ENCODE data around the gene MTHFSD. TPM values are rescaled to one million over a fixed set of nuclear protein-coding genes. Genes with fewer than 3 reads are reported as not detected.

MTHFSD gene
- total RNA-seq, 3 donors from 2014 or later, result 15.8 to 30.2 (median 27.7) TPM

DNA sequence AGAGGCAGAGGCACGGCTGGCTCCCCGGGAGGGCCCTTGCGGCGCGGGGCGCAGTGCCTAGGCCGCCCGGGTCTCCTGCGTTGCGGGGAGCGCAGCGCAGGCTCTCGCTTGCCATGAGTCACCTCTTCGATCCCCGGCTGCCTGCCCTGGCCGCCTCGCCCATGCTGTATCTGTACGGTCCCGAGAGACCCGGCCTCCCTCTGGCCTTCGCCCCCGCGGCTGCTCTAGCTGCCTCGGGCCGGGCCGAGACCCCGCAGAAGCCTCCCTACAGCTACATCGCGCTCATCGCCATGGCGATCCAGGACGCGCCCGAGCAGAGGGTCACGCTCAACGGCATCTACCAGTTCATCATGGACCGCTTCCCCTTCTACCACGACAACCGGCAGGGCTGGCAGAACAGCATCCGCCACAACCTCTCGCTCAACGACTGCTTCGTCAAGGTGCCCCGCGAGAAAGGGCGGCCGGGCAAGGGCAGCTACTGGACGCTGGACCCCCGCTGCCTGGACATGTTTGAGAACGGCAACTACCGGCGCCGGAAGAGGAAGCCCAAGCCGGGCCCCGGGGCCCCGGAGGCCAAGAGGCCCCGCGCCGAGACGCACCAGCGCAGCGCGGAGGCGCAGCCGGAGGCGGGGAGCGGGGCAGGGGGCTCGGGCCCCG is 23.7 kb upstream of the MTHFSD start:
- Histone ChIP-seq H3K27ac (peak overlapping the region in 1 of 2 donors; percentile 51), H3K36me3 (no peaks in the 10 kb centered on the region), H3K4me1 (no peaks in the 10 kb centered on the region), H3K27me3 (peaks cover 0 to 68% of the 10 kb centered on the region in 2 donors), H3K9me3 (no peaks in the 10 kb centered on the region), H3K4me3 (peak overlapping the region; percentile 4 to 57 (median 23))
- intact Hi-C loops (cut with DNase I; ENCODE audit: low total_unique reads), result no loop called here
- no peak for TF ChIP-seq POLR2A (IDR thresholded peaks at IDR 0.05)
- TF ChIP-seq, protein P1, sequence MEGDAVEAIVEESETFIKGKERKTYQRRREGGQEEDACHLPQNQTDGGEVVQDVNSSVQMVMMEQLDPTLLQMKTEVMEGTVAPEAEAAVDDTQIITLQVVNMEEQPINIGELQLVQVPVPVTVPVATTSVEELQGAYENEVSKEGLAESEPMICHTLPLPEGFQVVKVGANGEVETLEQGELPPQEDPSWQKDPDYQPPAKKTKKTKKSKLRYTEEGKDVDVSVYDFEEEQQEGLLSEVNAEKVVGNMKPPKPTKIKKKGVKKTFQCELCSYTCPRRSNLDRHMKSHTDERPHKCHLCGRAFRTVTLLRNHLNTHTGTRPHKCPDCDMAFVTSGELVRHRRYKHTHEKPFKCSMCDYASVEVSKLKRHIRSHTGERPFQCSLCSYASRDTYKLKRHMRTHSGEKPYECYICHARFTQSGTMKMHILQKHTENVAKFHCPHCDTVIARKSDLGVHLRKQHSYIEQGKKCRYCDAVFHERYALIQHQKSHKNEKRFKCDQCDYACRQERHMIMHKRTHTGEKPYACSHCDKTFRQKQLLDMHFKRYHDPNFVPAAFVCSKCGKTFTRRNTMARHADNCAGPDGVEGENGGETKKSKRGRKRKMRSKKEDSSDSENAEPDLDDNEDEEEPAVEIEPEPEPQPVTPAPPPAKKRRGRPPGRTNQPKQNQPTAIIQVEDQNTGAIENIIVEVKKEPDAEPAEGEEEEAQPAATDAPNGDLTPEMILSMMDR (IDR thresholded peaks at IDR 0.05), result no peak
- no peak for TF ChIP-seq POLR2AphosphoS5 (IDR thresholded peaks at IDR 0.05)
- no peak for DNase-seq (ENCODE audit: low spot score in 2 of 2)

DNA sequence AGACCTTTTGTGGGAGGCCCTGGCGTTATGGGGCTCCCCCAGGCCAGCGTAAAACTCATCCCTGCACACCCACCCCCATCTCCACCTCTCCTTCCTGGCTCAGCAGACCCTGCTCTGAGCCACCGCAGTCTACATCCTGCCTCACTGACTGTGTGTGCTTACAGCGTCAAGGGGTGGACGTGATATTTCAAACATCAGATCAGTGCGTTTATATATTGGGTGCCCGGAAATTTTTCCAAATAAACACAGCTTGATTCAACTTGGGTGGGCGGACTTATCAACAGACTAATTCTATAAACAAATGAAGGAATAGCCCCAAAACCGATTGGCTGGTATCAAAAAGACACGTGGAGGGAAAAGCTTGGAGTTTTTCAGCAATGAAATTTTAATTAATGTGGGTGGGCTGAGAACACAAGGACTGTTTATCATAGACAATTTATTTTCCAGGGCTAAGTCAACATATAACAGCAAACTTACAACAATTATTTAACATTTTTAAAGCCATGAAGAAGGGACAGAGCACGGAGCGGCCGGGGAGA is 23.1 kb upstream of the MTHFSD start, which contains the start of gene FOXL1:
Gene FOXL1, plus strand, starts transcription at position 489 of the 539 bp plus-strand sequence. CDS start 175 bp downstream, outside the sequence.
- H3K27me3 ChIP-seq, result peaks cover 0 to 74% of the 10 kb centered on the region in 2 donors
- TF ChIP-seq POLR2AphosphoS5 (IDR thresholded peaks at IDR 0.05), result no peak
- no peak for TF ChIP-seq POLR2A (IDR thresholded peaks at IDR 0.05)
- TF ChIP-seq, protein P1 (IDR thresholded peaks at IDR 0.05), result no peak
- DNase-seq (ENCODE audit: low spot score in 2 of 2), result no peak
- intact Hi-C loops (cut with DNase I; ENCODE audit: low total_unique reads), result no loop called here
- H3K36me3 ChIP-seq, result no peaks in the 10 kb centered on the region
- H3K4me3 ChIP-seq, result peak within 1 kb of the TSS; percentile 4 to 57 (median 23)
- peak within 1 kb of the TSS in 1 of 2 donors; percentile 51 for H3K27ac ChIP-seq
- no peaks in the 10 kb centered on the region for H3K4me1 ChIP-seq
- H3K9me3 ChIP-seq, result no peaks in the 10 kb centered on the region

- DNase-seq (ENCODE audit: low spot score in 2 of 2), result no peak
- TF ChIP-seq, protein P1 (IDR thresholded peaks at IDR 0.05), result no peak
- no peak for TF ChIP-seq POLR2A (IDR thresholded peaks at IDR 0.05)
- no peak for TF ChIP-seq POLR2AphosphoS5 (IDR thresholded peaks at IDR 0.05)
- H3K27me3 ChIP-seq, result peaks cover 0 to 81% of the 10 kb centered on the region in 2 donors
- no peaks in the 10 kb centered on the region for H3K4me1 ChIP-seq
- intact Hi-C loops (cut with DNase I; ENCODE audit: low total_unique reads), result no loop called here
- H3K36me3 ChIP-seq, result no peaks in the 10 kb centered on the region
- no peak overlapping the region for H3K4me3 ChIP-seq
- H3K27ac ChIP-seq, result no peak overlapping the region
- H3K9me3 ChIP-seq, result no peaks in the 10 kb centered on the region
Observed at GRCh38 chr16:86577314-86577971, 22.4 kb upstream of the MTHFSD start.

DNA sequence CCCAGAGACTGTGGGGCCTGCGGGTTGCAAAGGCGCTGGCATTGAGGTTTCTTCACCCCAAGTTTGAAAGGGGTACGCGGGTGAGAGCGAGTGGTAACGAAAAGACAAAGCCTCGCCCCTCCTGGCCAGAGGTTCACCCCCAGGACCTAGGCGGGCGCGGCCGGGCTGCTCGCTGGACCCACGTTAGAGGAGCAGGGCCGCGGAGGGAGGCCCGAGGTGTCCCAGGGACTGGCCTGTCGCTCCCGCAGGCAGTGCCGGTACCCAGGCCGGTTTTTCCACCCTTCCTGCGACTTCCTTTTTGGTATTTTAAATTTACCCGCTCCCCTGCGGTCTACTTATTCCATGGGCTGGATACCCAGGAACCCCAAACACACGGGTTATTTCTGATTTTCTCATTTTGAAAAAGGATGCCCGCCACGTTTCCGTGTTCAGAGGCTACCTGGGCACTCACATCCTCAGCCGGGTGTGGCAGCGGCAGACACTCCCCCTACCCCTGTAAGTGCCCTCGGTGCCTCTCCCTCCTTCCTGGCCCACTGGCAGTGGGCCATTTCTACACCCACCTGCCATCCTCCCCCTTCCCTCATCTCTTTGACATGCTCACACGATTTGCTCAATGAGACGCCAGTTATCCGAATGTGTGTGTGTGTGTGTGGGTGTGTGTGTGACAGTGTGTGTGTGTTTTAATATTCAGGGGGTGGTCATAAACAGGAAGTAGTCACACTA is 21.7 kb upstream of the MTHFSD start:
- TF ChIP-seq POLR2A (IDR thresholded peaks at IDR 0.05) (no peak), POLR2AphosphoS5 (IDR thresholded peaks at IDR 0.05) (no peak)
- TF ChIP-seq, protein P1 (IDR thresholded peaks at IDR 0.05), result no peak
- DNase-seq (ENCODE audit: low spot score in 2 of 2), result no peak
- H3K4me1 ChIP-seq, result no peaks in the 10 kb centered on the region
- H3K27me3 ChIP-seq, result peaks cover 0 to 88% of the 10 kb centered on the region in 2 donors
- H3K4me3 ChIP-seq, result peak overlapping the region; percentile 28 to 63 (median 50)
- H3K27ac ChIP-seq, result peak overlapping the region; percentile 32 to 33
- no peaks in the 10 kb centered on the region for H3K9me3 ChIP-seq
- no peaks in the 10 kb centered on the region for H3K36me3 ChIP-seq
- intact Hi-C loops (cut with DNase I; ENCODE audit: low total_unique reads), result no loop called here

Measured in breast epithelium (tissue), 4 donors.